ENCODE measurements around the gene AP4S1. TPM values are rescaled to one million over a fixed set of nuclear protein-coding genes. Genes with fewer than 3 reads are reported as not detected.

Gene AP4S1
- total RNA-seq, 1 donor from 2014 or later, result 4.2 TPM

GRCh38 chr14:31096255-31096654 is 70.8 kb downstream of the AP4S1 start:
- Histone ChIP-seq H3K27me3 (no peaks in the 10 kb centered on the region), H3K4me3 (no peak overlapping the region), H3K27ac (no peak overlapping the region), H3K36me3 (peaks cover 32 to 40% of the 10 kb centered on the region in 2 donors), H3K9me3 (no peaks in the 10 kb centered on the region), H3K4me1 (peaks cover 0 to 2% of the 10 kb centered on the region in 2 donors)
- intact Hi-C loops (cut with DNase I), result no loop called here
- no peak for DNase-seq (ENCODE audit: low spot score in 2 of 2)
- no peak for TF ChIP-seq CTCF (IDR thresholded peaks at IDR 0.05)

GRCh38 chr14:31097081-31097480 is 71.6 kb downstream of the AP4S1 start:
- Histone ChIP-seq H3K27me3 (no peaks in the 10 kb centered on the region), H3K27ac (no peak overlapping the region), H3K9me3 (no peaks in the 10 kb centered on the region), H3K4me3 (no peak overlapping the region), H3K4me1 (no peaks in the 10 kb centered on the region), H3K36me3 (peaks cover 41 to 48% of the 10 kb centered on the region in 2 donors)
- DNase-seq (ENCODE audit: low spot score in 2 of 2), result no peak
- TF ChIP-seq CTCF (IDR thresholded peaks at IDR 0.05), result no peak
- intact Hi-C loops (cut with DNase I), result no loop called here

GRCh38 chr14:31106768-31107167 is 81.3 kb downstream of the AP4S1 start:
- Histone ChIP-seq H3K36me3 (peaks cover 88 to 100% of the 10 kb centered on the region in 2 donors), H3K27ac (no peak overlapping the region), H3K27me3 (no peaks in the 10 kb centered on the region), H3K4me3 (no peak overlapping the region), H3K4me1 (no peaks in the 10 kb centered on the region), H3K9me3 (no peaks in the 10 kb centered on the region)
- TF ChIP-seq CTCF (IDR thresholded peaks at IDR 0.05), result no peak
- intact Hi-C loops (cut with DNase I), result no loop called here
- no peak for DNase-seq (ENCODE audit: low spot score in 2 of 2)

- intact Hi-C loops (cut with DNase I), result no loop called here
- no peak for TF ChIP-seq CTCF (IDR thresholded peaks at IDR 0.05)
These were observed 83.8 kb downstream of the AP4S1 start for GRCh38 chr14:31109257-31109656.

GRCh38 chr14:31110872-31111271 is 85.4 kb downstream of the AP4S1 start:
- no peak overlapping the region for H3K4me3 ChIP-seq
- no peak for TF ChIP-seq CTCF (IDR thresholded peaks at IDR 0.05)
- DNase-seq (ENCODE audit: low spot score in 2 of 2), result no peak
- H3K4me1 ChIP-seq, result no peaks in the 10 kb centered on the region
- H3K36me3 ChIP-seq, result peaks cover 77 to 91% of the 10 kb centered on the region in 2 donors
- no peaks in the 10 kb centered on the region for H3K27me3 ChIP-seq
- no peaks in the 10 kb centered on the region for H3K9me3 ChIP-seq
- intact Hi-C loops (cut with DNase I), result no loop called here
- no peak overlapping the region for H3K27ac ChIP-seq

More at GRCh38 chr14:31109257-31109656, 83.8 kb downstream of the AP4S1 start:
- H3K9me3 ChIP-seq, result no peaks in the 10 kb centered on the region
- H3K4me3 ChIP-seq, result no peak overlapping the region
- no peaks in the 10 kb centered on the region for H3K4me1 ChIP-seq
- H3K27ac ChIP-seq, result no peak overlapping the region
- H3K27me3 ChIP-seq, result no peaks in the 10 kb centered on the region
- no peak for DNase-seq (ENCODE audit: low spot score in 2 of 2)
- peaks cover 83 to 96% of the 10 kb centered on the region in 2 donors for H3K36me3 ChIP-seq

- Histone ChIP-seq H3K4me1 (no peaks in the 10 kb centered on the region), H3K4me3 (no peak overlapping the region), H3K27ac (no peak overlapping the region), H3K9me3 (no peaks in the 10 kb centered on the region), H3K27me3 (no peaks in the 10 kb centered on the region), H3K36me3 (peaks cover 71 to 91% of the 10 kb centered on the region in 2 donors)
- intact Hi-C loops (cut with DNase I), result no loop called here
- DNase-seq (ENCODE audit: low spot score in 2 of 2), result no peak
- no peak for TF ChIP-seq CTCF (IDR thresholded peaks at IDR 0.05)
These were observed 88.3 kb downstream of the AP4S1 start for GRCh38 chr14:31113794-31114193.

Data from ascending aorta (tissue), 2 donors.